ENCODE results near the gene CTAGE1.

- no peak for TF ChIP-seq CTCF (IDR thresholded peaks at IDR 0.05)
- no peak for TF ChIP-seq EP300 (IDR thresholded peaks at IDR 0.05; ENCODE audit: borderline replicate concordance in 1 of 2, low read depth in 1 of 2, low read length in 1 of 2)
- no peak for TF ChIP-seq EZH2phosphoT487 (IDR thresholded peaks at IDR 0.05; ENCODE audit: borderline replicate concordance, low read depth)
- no peak for TF ChIP-seq NFIC (IDR thresholded peaks at IDR 0.05; ENCODE audit: borderline replicate concordance)
- no peak for TF ChIP-seq REST (IDR thresholded peaks at IDR 0.05; ENCODE audit: low read depth, low read length)
- no peak for TF ChIP-seq YY1 (IDR thresholded peaks at IDR 0.05; ENCODE audit: low read depth)
- no peak for TF ChIP-seq RCOR1 (IDR thresholded peaks at IDR 0.05; ENCODE audit: low read length)
- no peak for TF ChIP-seq POLR2AphosphoS5 (IDR thresholded peaks at IDR 0.05; ENCODE audit: low read depth, low read length)
- TF ChIP-seq RAD21 (IDR thresholded peaks at IDR 0.05; ENCODE audit: low read length) = no peak
- TF ChIP-seq USF1 (IDR thresholded peaks at IDR 0.05; ENCODE audit: borderline replicate concordance, low read depth) = no peak
- no peak for TF ChIP-seq MAX (IDR thresholded peaks at IDR 0.05; ENCODE audit: low read depth)
- TF ChIP-seq CHD2 (IDR thresholded peaks at IDR 0.05; ENCODE audit: low read length, partially characterized antibody) = no peak
Measured at GRCh38 chr18:22427822-22428549, 10.3 kb upstream of the CTAGE1 start.
